GM12878 (cell line): ENCODE data around the gene RAET1G. TPM values are rescaled to one million over a fixed set of nuclear protein-coding genes. Genes with fewer than 3 reads are reported as not detected.

ENCODE experiments used
- BCL3 ChIP-seq: IDR thresholded peaks from 2 replicates; pipeline ENCODE4 v1.6.1; 2011; ENCODE audit warnings: borderline replicate concordance, low read depth, mild to moderate bottlenecking, moderate library complexity, low read length; ENCODE audit not compliant: insufficient read depth, poor library complexity, severe bottlenecking
- CEBPZ ChIP-seq: fragments of 150-350 bp; IDR thresholded peaks from 2 replicates; pipeline ENCODE4 v1.6.1; 2016; ENCODE audit warnings: low read depth, low read length
- E2F4 ChIP-seq: IDR thresholded peaks from 2 replicates; pipeline ENCODE4 v1.6.1; 2012; ENCODE audit warnings: low read depth, low read length, improper control_type of control experiment
- EED ChIP-seq: sonication (generic); IDR thresholded peaks from 2 replicates; pipeline ENCODE4 v1.6.1; 2016; ENCODE audit warnings: antibody characterized with exemption, low read depth
- GABPA ChIP-seq: IDR thresholded peaks from 2 replicates; pipeline ENCODE4 v1.6.1; 2014; ENCODE audit warnings: antibody characterized with exemption, low read depth, mild to moderate bottlenecking, inconsistent platforms
- HCFC1 ChIP-seq: fragments of 150-350 bp; IDR thresholded peaks from 2 replicates; pipeline ENCODE4 v1.6.1; 2014; ENCODE audit warnings: low read length
- IRF4 ChIP-seq: IDR thresholded peaks from 2 replicates; pipeline ENCODE4 v1.6.1; 2011; ENCODE audit warnings: low read depth, low read length
- LARP7 ChIP-seq: fragments of 450-650 bp; IDR thresholded peaks from 2 replicates; pipeline ENCODE4 v1.6.1; 2017; ENCODE audit warnings: mild to moderate bottlenecking
- NFIC ChIP-seq: IDR thresholded peaks from 2 replicates; pipeline ENCODE4 v1.6.1; 2012; ENCODE audit warnings: low read depth, mild to moderate bottlenecking, inconsistent platforms, low read length, moderate library complexity
- NFXL1 ChIP-seq: fragments of 450-650 bp; IDR thresholded peaks from 2 replicates; pipeline ENCODE4 v1.6.1; 2017; ENCODE audit warnings: antibody characterized with exemption, mild to moderate bottlenecking, borderline replicate concordance
- PRDM15 ChIP-seq: fragments of 450-650 bp; formaldehyde crosslinking; IDR thresholded peaks from 2 replicates; pipeline ENCODE4 v1.4.0; 2020; ENCODE audit warnings: mild to moderate bottlenecking, moderate library complexity
- RAD51 ChIP-seq: fragments of 450-650 bp; IDR thresholded peaks from 2 replicates; pipeline ENCODE4 v1.6.1; 2016; ENCODE audit warnings: moderate library complexity, mild to moderate bottlenecking, inconsistent platforms
- RELB ChIP-seq: fragments of 450-650 bp; IDR thresholded peaks from 2 replicates; pipeline ENCODE4 v1.6.1; 2017; ENCODE audit warnings: low read depth, mild to moderate bottlenecking, moderate library complexity
- SPI1 ChIP-seq: IDR thresholded peaks from 2 replicates; pipeline ENCODE4 v1.6.1; 2011; ENCODE audit warnings: low read depth, mild to moderate bottlenecking, low read length, moderate library complexity, borderline replicate concordance; ENCODE audit not compliant: insufficient read depth
- TCF7 ChIP-seq: IDR thresholded peaks from 2 replicates; pipeline ENCODE4 v1.6.1; 2014; ENCODE audit warnings: antibody characterized with exemption, borderline replicate concordance
- ZNF622 ChIP-seq: fragments of 450-650 bp; IDR thresholded peaks from 2 replicates; pipeline ENCODE4 v1.6.1; 2017; ENCODE audit warnings: mild to moderate bottlenecking, inconsistent platforms
- polyA plus RNA-seq, 11 experiments: library from polyadenylated mRNA; depleted of rRNA in 4 of 11; unstranded in 6 of 11; stranded (reverse) in 5 of 11; fragments of >200 nt; fragmentation: Nextera tagmentation in 4 of 11; fragmentation: Illumina TruSeq in 1 of 11; extraction: Ambion mirVana in 4 of 11; extraction: Trizol in 1 of 11; gene quantifications; 1 replicate in 1 of 11; 2 replicates in 10 of 11; pipeline versions ENCODE4 v1.2.1 to v1.2.3, GENCODE V29; 2011 to 2016; ENCODE audit warnings: inconsistent platforms in 2 of 11, missing spikeins in 2 of 11, low read depth in 1 of 11
- total RNA-seq, 4 experiments: library from RNA; depleted of rRNA in 3 of 4; stranded (reverse); fragments of >200 nt in 3 of 4; fragmentation: Illumina TruSeq in 1 of 4; extraction: Trizol in 1 of 4; gene quantifications; 2 replicates each; pipeline versions ENCODE4 v1.2.1 to v1.2.3, GENCODE V29; 2013 to 2021

RAET1G gene
- total and polyA plus RNA-seq, 10 of the 15 experiments (the other 5 are each of a cell fraction or from before 2014, with no cell fraction given) = not detected

- TF ChIP-seq PRDM15 (CRISPR knock-in tag) = no peak
- TF ChIP-seq GABPA = 0 out of 2 replicates have a peak, but pooled peaks have one; percentile 41
- TF ChIP-seq IRF4 = no peak
- TF ChIP-seq CEBPZ = no peak
- TF ChIP-seq EED = peak; percentile 54; the same call in 1 of the 2 replicates
- peak; percentile 71; the same call in 1 of the 2 replicates for TF ChIP-seq NFIC
- peak; percentile 92 for TF ChIP-seq RELB
- TF ChIP-seq LARP7 = no peak
- TF ChIP-seq HCFC1 = no peak
- no peak for TF ChIP-seq ZNF622
- TF ChIP-seq E2F4 = no peak
- TF ChIP-seq NFXL1 = no peak
- TF ChIP-seq BCL3 = no peak
- no peak for TF ChIP-seq RAD51
- no peak; the same call in 1 of the 2 replicates for TF ChIP-seq TCF7
- TF ChIP-seq SPI1 = no peak
Observed at GRCh38 chr6:149938571-149939355, 15.8 kb upstream of the RAET1G start (continued).
